ENCODE measurements around the gene IFIT2.
A peak's percentile ranks its signal among the peaks of the same experiment; 100 is the strongest.
"Not testable (repeated sequence)": the region's sequence is repeated elsewhere in the genome, so short reads cannot be mapped to it uniquely, and the experiment has no call there.

IFIT2 gene

GRCh38 chr10:89280508-89280907 lies 21.3 kb upstream of the IFIT2 start:
- DNase-seq: no peak

- no peak for DNase-seq
Observed at GRCh38 chr10:89281606-89282395, 20.0 kb upstream of the IFIT2 start.

- DNase-seq: peak in 3 of 51 donors; percentile 23 to 66 (median 60)
Observed at GRCh38 chr10:89283025-89283935, 18.6 kb upstream of the IFIT2 start.

- peak in 17 of 51 donors; percentile 11 to 66 (median 31) for DNase-seq
Observed at GRCh38 chr10:89283936-89284475, 17.8 kb upstream of the IFIT2 start.

- DNase-seq: not testable (repeated sequence)
Observed at GRCh38 chr10:89284711-89285110, 17.1 kb upstream of the IFIT2 start.

GRCh38 chr10:89285303-89285702 lies 16.5 kb upstream of the IFIT2 start:
- DNase-seq: not testable (repeated sequence)

GRCh38 chr10:89294721-89295239 lies 7.1 kb upstream of the IFIT2 start:
- no peak for DNase-seq

GRCh38 chr10:89295597-89295996 lies 6.2 kb upstream of the IFIT2 start:
- DNase-seq: no peak

- DNase-seq: peak in 9 of 51 donors; percentile 7 to 40 (median 22)
Observed at GRCh38 chr10:89296220-89296648, 5.6 kb upstream of the IFIT2 start.

GRCh38 chr10:89297356-89297755 lies 4.5 kb upstream of the IFIT2 start:
- DNase-seq: no peak

GRCh38 chr10:89297791-89298190 lies 4.1 kb upstream of the IFIT2 start:
- no peak for DNase-seq

GRCh38 chr10:89299031-89299430 lies 2.8 kb upstream of the IFIT2 start:
- no peak for DNase-seq

- peak in 4 of 51 donors; percentile 13 to 86 (median 50) for DNase-seq
Observed at GRCh38 chr10:89301232-89301631, 614 bp upstream of the IFIT2 start.

GRCh38 chr10:89302625-89303024 lies 779 bp downstream of the IFIT2 start:
- peak in 2 of 51 donors; percentile 56 to 60 for DNase-seq

- peak in 2 of 51 donors; percentile 40 to 52 for DNase-seq
Observed at GRCh38 chr10:89303161-89303560, 1.3 kb downstream of the IFIT2 start.

- peak in 1 of 51 donors; percentile 35 for DNase-seq
Observed at GRCh38 chr10:89304026-89304425, 2.2 kb downstream of the IFIT2 start.

- no peak for DNase-seq
Observed at GRCh38 chr10:89304446-89304845, 2.6 kb downstream of the IFIT2 start.

GRCh38 chr10:89304925-89305324 lies 3.1 kb downstream of the IFIT2 start:
- DNase-seq: no peak

GRCh38 chr10:89305766-89306433 lies 4.1 kb downstream of the IFIT2 start:
- no peak for DNase-seq

GRCh38 chr10:89306434-89307268 lies 4.8 kb downstream of the IFIT2 start:
- no peak for DNase-seq
